H1 (cell line): ENCODE data around the gene PCDHGB7. TPM values are rescaled to one million over a fixed set of nuclear protein-coding genes. Genes with fewer than 3 reads are reported as not detected.

Source experiments
- CHD7 ChIP-seq: fragments of 300-600 bp; sonication (generic); IDR thresholded peaks from 2 replicates; pipeline ENCODE4 v1.7.1; 2012; ENCODE audit warnings: low read length, moderate library complexity, mild to moderate bottlenecking, inconsistent platforms; ENCODE audit not compliant: insufficient replicate concordance
- RNF2 ChIP-seq: fragments of 200-900, 300-1000 bp; sonication (generic); IDR thresholded peaks from 2 replicates; pipeline ENCODE4 v1.7.1; 2016; ENCODE audit warnings: borderline replicate concordance, low read depth, mild to moderate bottlenecking, antibody characterized with exemption, low read length; ENCODE audit not compliant: poor library complexity, severe bottlenecking; ENCODE audit errors: missing control alignments
- polyA plus RNA-seq, 7 experiments: library from polyadenylated mRNA; depleted of rRNA in 3 of 7; stranded (reverse) in 5 of 7; unstranded in 2 of 7; fragments of >200 nt in 5 of 7; fragments of 200-250 nt in 2 of 7; gene quantifications; 1 replicate in 5 of 7; 2 replicates in 1 of 7; 4 replicates in 1 of 7; pipeline versions ENCODE4 v1.2.1 to v1.2.3, GENCODE V29; 2011 to 2013; ENCODE audit warnings: missing spikeins in 2 of 7, mixed read lengths in 2 of 7
- total RNA-seq: library from RNA; stranded (reverse); fragmentation: NEBNext Ultra II Directional; extraction: Animal tissue kit (Norgen Biotek cat#: 25700); gene quantifications from 2 replicates; pipeline ENCODE4 v1.2.1, GENCODE V29; 2021

PCDHGB7 gene
- total and polyA plus RNA-seq, 2 of the 8 experiments (the other 6 are each of a cell fraction or from before 2014, with no cell fraction given) = 4.1 to 9.5 TPM

- TF ChIP-seq CHD7 (no peak), RNF2 (peak; percentile 34)
Measured at GRCh38 chr5:141419074-141419880, 1.8 kb downstream of the PCDHGB7 start (continued).
